ENCODE results near the gene MACROD2.

MACROD2 gene

DNA sequence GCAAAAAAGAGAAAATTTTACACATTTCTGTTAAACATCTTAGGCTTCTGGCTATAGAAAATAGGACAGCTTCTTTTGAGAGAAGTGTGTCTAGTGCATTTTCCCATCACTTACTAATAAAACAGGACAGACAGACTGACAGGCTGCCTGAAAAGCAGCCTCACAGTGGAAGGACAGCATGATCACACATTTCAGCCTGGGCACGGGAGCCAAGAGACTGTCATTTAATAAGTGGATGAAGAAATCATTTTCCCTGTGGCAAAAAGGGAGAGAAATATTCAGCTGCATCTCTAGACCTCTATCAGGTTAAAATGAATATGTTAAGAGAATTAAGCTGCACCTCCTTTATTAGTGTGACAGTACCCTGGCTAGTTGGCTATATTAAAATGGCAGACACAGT is 1617.5 kb downstream of the MACROD2 start:
- H3K4me3 ChIP-seq (ENCODE audit: low read length in 2 of 2) = no peak overlapping the region
- no peaks in the 10 kb centered on the region for H3K36me3 ChIP-seq (ENCODE audit: control insufficient read depth in 2 of 2, insufficient read depth in 2 of 2, low read length in 2 of 2)
- H3K27ac ChIP-seq (ENCODE audit: low read length) = no peak overlapping the region
- H3K27me3 ChIP-seq (ENCODE audit: control insufficient read depth in 1 of 2, insufficient read depth in 2 of 2, low read length in 2 of 2) = no peaks in the 10 kb centered on the region
- H3K9ac ChIP-seq (ENCODE audit: low read length in 2 of 2) = no peak overlapping the region
- peaks cover 8% of the 10 kb centered on the region for H3K4me1 ChIP-seq (ENCODE audit: control insufficient read depth, insufficient read depth, low read length)
- H3K9me3 ChIP-seq (ENCODE audit: control insufficient read depth in 2 of 2, low read length in 2 of 2) = no peaks in the 10 kb centered on the region

GRCh38 chr20:15613530-15613929 is 1618.2 kb downstream of the MACROD2 start:
- no peaks in the 10 kb centered on the region for H3K9me3 ChIP-seq (ENCODE audit: control insufficient read depth in 2 of 2, low read length in 2 of 2)
- H3K4me1 ChIP-seq (ENCODE audit: control insufficient read depth, insufficient read depth, low read length) = peaks cover 8% of the 10 kb centered on the region
- no peaks in the 10 kb centered on the region for H3K36me3 ChIP-seq (ENCODE audit: control insufficient read depth in 2 of 2, insufficient read depth in 2 of 2, low read length in 2 of 2)
- H3K9ac ChIP-seq (ENCODE audit: low read length in 2 of 2) = no peak overlapping the region
- no peaks in the 10 kb centered on the region for H3K27me3 ChIP-seq (ENCODE audit: control insufficient read depth in 1 of 2, insufficient read depth in 2 of 2, low read length in 2 of 2)
- no peak overlapping the region for H3K27ac ChIP-seq (ENCODE audit: low read length)
- no peak overlapping the region for H3K4me3 ChIP-seq (ENCODE audit: low read length in 2 of 2)

GRCh38 chr20:15616626-15617025 is 1621.3 kb downstream of the MACROD2 start:
- no peaks in the 10 kb centered on the region for H3K36me3 ChIP-seq (ENCODE audit: control insufficient read depth in 2 of 2, insufficient read depth in 2 of 2, low read length in 2 of 2)
- H3K27ac ChIP-seq (ENCODE audit: low read length) = no peak overlapping the region
- no peaks in the 10 kb centered on the region for H3K27me3 ChIP-seq (ENCODE audit: control insufficient read depth in 1 of 2, insufficient read depth in 2 of 2, low read length in 2 of 2)
- H3K4me1 ChIP-seq (ENCODE audit: control insufficient read depth, insufficient read depth, low read length) = no peaks in the 10 kb centered on the region
- no peaks in the 10 kb centered on the region for H3K9me3 ChIP-seq (ENCODE audit: control insufficient read depth in 2 of 2, low read length in 2 of 2)
- no peak overlapping the region for H3K9ac ChIP-seq (ENCODE audit: low read length in 2 of 2)
- no peak overlapping the region for H3K4me3 ChIP-seq (ENCODE audit: low read length in 2 of 2)

GRCh38 chr20:15618110-15618509 is 1622.8 kb downstream of the MACROD2 start:
- no peaks in the 10 kb centered on the region for H3K36me3 ChIP-seq (ENCODE audit: control insufficient read depth in 2 of 2, insufficient read depth in 2 of 2, low read length in 2 of 2)

GRCh38 chr20:15618912-15619311 is 1623.6 kb downstream of the MACROD2 start:
- Histone ChIP-seq H3K27ac (ENCODE audit: low read length) (no peak overlapping the region), H3K4me1 (ENCODE audit: control insufficient read depth, insufficient read depth, low read length) (no peaks in the 10 kb centered on the region), H3K9ac (ENCODE audit: low read length in 2 of 2) (no peak overlapping the region), H3K36me3 (ENCODE audit: control insufficient read depth in 2 of 2, insufficient read depth in 2 of 2, low read length in 2 of 2) (no peaks in the 10 kb centered on the region), H3K9me3 (ENCODE audit: control insufficient read depth in 2 of 2, low read length in 2 of 2) (no peaks in the 10 kb centered on the region), H3K4me3 (ENCODE audit: low read length in 2 of 2) (no peak overlapping the region), H3K27me3 (ENCODE audit: control insufficient read depth in 1 of 2, insufficient read depth in 2 of 2, low read length in 2 of 2) (no peaks in the 10 kb centered on the region)

More at GRCh38 chr20:15618110-15618509, 1622.8 kb downstream of the MACROD2 start:
- H3K27ac ChIP-seq (ENCODE audit: low read length) = no peak overlapping the region
- no peak overlapping the region for H3K4me3 ChIP-seq (ENCODE audit: low read length in 2 of 2)
- H3K9ac ChIP-seq (ENCODE audit: low read length in 2 of 2) = no peak overlapping the region
- H3K4me1 ChIP-seq (ENCODE audit: control insufficient read depth, insufficient read depth, low read length) = no peaks in the 10 kb centered on the region
- H3K27me3 ChIP-seq (ENCODE audit: control insufficient read depth in 1 of 2, insufficient read depth in 2 of 2, low read length in 2 of 2) = no peaks in the 10 kb centered on the region
- no peaks in the 10 kb centered on the region for H3K9me3 ChIP-seq (ENCODE audit: control insufficient read depth in 2 of 2, low read length in 2 of 2)

- no peak overlapping the region for H3K9ac ChIP-seq (ENCODE audit: low read length in 2 of 2)
- H3K36me3 ChIP-seq (ENCODE audit: control insufficient read depth in 2 of 2, insufficient read depth in 2 of 2, low read length in 2 of 2) = no peaks in the 10 kb centered on the region
- H3K9me3 ChIP-seq (ENCODE audit: control insufficient read depth in 2 of 2, low read length in 2 of 2) = no peaks in the 10 kb centered on the region
- no peak overlapping the region for H3K4me3 ChIP-seq (ENCODE audit: low read length in 2 of 2)
- H3K27ac ChIP-seq (ENCODE audit: low read length) = no peak overlapping the region
- H3K4me1 ChIP-seq (ENCODE audit: control insufficient read depth, insufficient read depth, low read length) = no peaks in the 10 kb centered on the region
- no peaks in the 10 kb centered on the region for H3K27me3 ChIP-seq (ENCODE audit: control insufficient read depth in 1 of 2, insufficient read depth in 2 of 2, low read length in 2 of 2)
These were observed 1624.0 kb downstream of the MACROD2 start for GRCh38 chr20:15619341-15619740.

GRCh38 chr20:15619816-15620215 is 1624.5 kb downstream of the MACROD2 start:
- Histone ChIP-seq H3K27ac (ENCODE audit: low read length) (no peak overlapping the region), H3K4me1 (ENCODE audit: control insufficient read depth, insufficient read depth, low read length) (no peaks in the 10 kb centered on the region), H3K9me3 (ENCODE audit: control insufficient read depth in 2 of 2, low read length in 2 of 2) (no peaks in the 10 kb centered on the region), H3K27me3 (ENCODE audit: control insufficient read depth in 1 of 2, insufficient read depth in 2 of 2, low read length in 2 of 2) (no peaks in the 10 kb centered on the region), H3K9ac (ENCODE audit: low read length in 2 of 2) (no peak overlapping the region), H3K36me3 (ENCODE audit: control insufficient read depth in 2 of 2, insufficient read depth in 2 of 2, low read length in 2 of 2) (no peaks in the 10 kb centered on the region), H3K4me3 (ENCODE audit: low read length in 2 of 2) (no peak overlapping the region)

DNA sequence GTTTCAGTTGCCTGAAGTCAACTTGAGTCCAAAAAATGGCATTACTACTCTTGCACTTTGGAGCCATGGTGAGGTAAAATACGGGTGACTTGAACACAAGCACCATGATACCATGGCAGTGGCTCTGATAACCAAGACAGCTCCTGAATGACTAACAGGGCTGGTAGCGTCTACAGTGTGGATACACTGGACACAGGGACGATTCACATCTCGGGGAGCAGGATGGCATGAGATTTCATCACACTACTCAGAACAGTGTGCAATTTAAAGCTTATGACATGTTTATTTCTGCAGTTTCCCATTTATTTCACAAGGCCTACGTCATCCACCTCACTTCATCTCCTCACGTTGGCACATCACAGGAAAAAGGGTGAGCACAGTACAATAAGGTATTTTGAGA is 1627.1 kb downstream of the MACROD2 start:
- no peaks in the 10 kb centered on the region for H3K4me1 ChIP-seq (ENCODE audit: control insufficient read depth, insufficient read depth, low read length)
- no peak overlapping the region for H3K4me3 ChIP-seq (ENCODE audit: low read length in 2 of 2)
- H3K36me3 ChIP-seq (ENCODE audit: control insufficient read depth in 2 of 2, insufficient read depth in 2 of 2, low read length in 2 of 2) = no peaks in the 10 kb centered on the region
- no peaks in the 10 kb centered on the region for H3K9me3 ChIP-seq (ENCODE audit: control insufficient read depth in 2 of 2, low read length in 2 of 2)
- no peak overlapping the region for H3K27ac ChIP-seq (ENCODE audit: low read length)
- no peaks in the 10 kb centered on the region for H3K27me3 ChIP-seq (ENCODE audit: control insufficient read depth in 1 of 2, insufficient read depth in 2 of 2, low read length in 2 of 2)
- no peak overlapping the region for H3K9ac ChIP-seq (ENCODE audit: low read length in 2 of 2)

GRCh38 chr20:15623215-15623614 is 1627.9 kb downstream of the MACROD2 start:
- Histone ChIP-seq H3K27me3 (ENCODE audit: control insufficient read depth in 1 of 2, insufficient read depth in 2 of 2, low read length in 2 of 2) (no peaks in the 10 kb centered on the region), H3K4me3 (ENCODE audit: low read length in 2 of 2) (no peak overlapping the region), H3K27ac (ENCODE audit: low read length) (no peak overlapping the region), H3K36me3 (ENCODE audit: control insufficient read depth in 2 of 2, insufficient read depth in 2 of 2, low read length in 2 of 2) (no peaks in the 10 kb centered on the region), H3K9ac (ENCODE audit: low read length in 2 of 2) (no peak overlapping the region), H3K9me3 (ENCODE audit: control insufficient read depth in 2 of 2, low read length in 2 of 2) (no peaks in the 10 kb centered on the region), H3K4me1 (ENCODE audit: control insufficient read depth, insufficient read depth, low read length) (no peaks in the 10 kb centered on the region)

DNA sequence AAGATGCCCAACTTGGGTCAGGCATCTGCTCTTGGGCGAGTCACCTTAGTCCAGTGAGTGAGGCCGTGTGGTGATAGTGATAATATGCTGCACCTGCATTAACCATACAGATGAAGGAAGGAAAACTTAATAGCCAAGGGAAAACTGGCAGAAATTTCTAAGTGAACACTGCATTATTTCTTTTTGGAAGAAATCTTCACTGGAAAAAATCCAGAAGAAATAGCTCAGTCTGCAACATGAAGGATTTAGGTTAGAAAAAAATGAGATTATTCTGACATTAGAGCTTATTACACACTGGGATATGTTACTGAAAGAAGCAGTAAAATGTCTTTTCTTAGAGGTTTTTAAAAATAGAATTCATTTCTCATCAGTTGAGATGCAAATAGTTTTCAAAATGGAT is 1630.7 kb downstream of the MACROD2 start:
- no peaks in the 10 kb centered on the region for H3K27me3 ChIP-seq (ENCODE audit: control insufficient read depth in 1 of 2, insufficient read depth in 2 of 2, low read length in 2 of 2)
- H3K9me3 ChIP-seq (ENCODE audit: control insufficient read depth in 2 of 2, low read length in 2 of 2) = no peaks in the 10 kb centered on the region
- H3K36me3 ChIP-seq (ENCODE audit: control insufficient read depth in 2 of 2, insufficient read depth in 2 of 2, low read length in 2 of 2) = no peaks in the 10 kb centered on the region
- H3K4me3 ChIP-seq (ENCODE audit: low read length in 2 of 2) = no peak overlapping the region
- H3K9ac ChIP-seq (ENCODE audit: low read length in 2 of 2) = no peak overlapping the region
- H3K27ac ChIP-seq (ENCODE audit: low read length) = no peak overlapping the region
- no peaks in the 10 kb centered on the region for H3K4me1 ChIP-seq (ENCODE audit: control insufficient read depth, insufficient read depth, low read length)

GRCh38 chr20:15627089-15627488 is 1631.8 kb downstream of the MACROD2 start:
- Histone ChIP-seq H3K4me1 (ENCODE audit: control insufficient read depth, insufficient read depth, low read length) (no peaks in the 10 kb centered on the region), H3K27me3 (ENCODE audit: control insufficient read depth in 1 of 2, insufficient read depth in 2 of 2, low read length in 2 of 2) (no peaks in the 10 kb centered on the region), H3K27ac (ENCODE audit: low read length) (no peak overlapping the region), H3K36me3 (ENCODE audit: control insufficient read depth in 2 of 2, insufficient read depth in 2 of 2, low read length in 2 of 2) (no peaks in the 10 kb centered on the region), H3K4me3 (ENCODE audit: low read length in 2 of 2) (no peak overlapping the region), H3K9ac (ENCODE audit: low read length in 2 of 2) (no peak overlapping the region), H3K9me3 (ENCODE audit: control insufficient read depth in 2 of 2, low read length in 2 of 2) (no peaks in the 10 kb centered on the region)
